ENCODE results near the gene ASPG. TPM values are rescaled to one million over a fixed set of nuclear protein-coding genes. Genes with fewer than 3 reads are reported as not detected.

ASPG gene
- polyA plus RNA-seq, 1 donor (not counting 4 experiments of a cell fraction or from before 2014, with no cell fraction given), result 0.10 TPM

- H3K4me3 ChIP-seq (ENCODE audit: control insufficient read depth in 2 of 3, extremely low read depth in 1 of 3, insufficient read depth in 2 of 3, low read depth in 1 of 3, low read length in 3 of 3), result no peak overlapping the region
- TF ChIP-seq CTCF (optimal IDR thresholded peaks at IDR 0.05 in 1 of 3, IDR thresholded peaks at IDR 0.05 in 1 of 3, conservative IDR thresholded peaks at IDR 0.05 in 1 of 3; ENCODE audit: extremely low read depth in 1 of 3, insufficient read depth in 2 of 3, low read length in 3 of 3) (peak in 1 of 3 experiments; percentile 4), EZH2 (IDR thresholded peaks at IDR 0.05; ENCODE audit: low read length) (peak; percentile 4)
- no peaks in the 10 kb centered on the region for H3K36me3 ChIP-seq (ENCODE audit: control insufficient read depth in 2 of 2, extremely low read depth in 1 of 2, insufficient read depth in 2 of 2, low read length in 2 of 2)
- no peaks in the 10 kb centered on the region for H4K20me1 ChIP-seq (ENCODE audit: control insufficient read depth, extremely low read depth, insufficient read depth, low read length)
- dilution Hi-C loops (cut with MboI; ENCODE audit: extremely low pct_ligation_motif_present, low sequenced_read_pairs), result loop anchor here (25.0 kb wide), 1 partner anchor 99 kb away; no protein-coding TSS in a partner anchor
- H3K9ac ChIP-seq (ENCODE audit: control insufficient read depth, extremely low read depth, insufficient read depth, low read length), result no peak overlapping the region
- H2AFZ ChIP-seq (ENCODE audit: control insufficient read depth, low read length), result no peak overlapping the region
- DNase-seq (ENCODE audit: low read depth, low spot score), result no peak
- FAIRE-seq, result no peak
- H3K9me3 ChIP-seq (ENCODE audit: control insufficient read depth, low read depth, low read length), result no peaks in the 10 kb centered on the region
- H3K27me3 ChIP-seq (ENCODE audit: control insufficient read depth, extremely low read depth, insufficient read depth, low read length), result peaks cover 59% of the 10 kb centered on the region
- peaks cover 4% of the 10 kb centered on the region for H3K4me1 ChIP-seq (ENCODE audit: control insufficient read depth, extremely low read depth, insufficient read depth, low read length)
- no peak overlapping the region for H3K27ac ChIP-seq (ENCODE audit: control insufficient read depth, insufficient read depth, low read length)
- H3K9me1 ChIP-seq (ENCODE audit: control insufficient read depth, extremely low read depth, insufficient read depth, low read length), result no peaks in the 10 kb centered on the region
- no peak overlapping the region for H3K4me2 ChIP-seq (ENCODE audit: control insufficient read depth, extremely low read depth, insufficient read depth, low read depth, low read length)
- H3K79me2 ChIP-seq (ENCODE audit: control insufficient read depth, insufficient read depth, low read length), result no peaks in the 10 kb centered on the region
Measured at GRCh38 chr14:104135904-104136471, 50.5 kb downstream of the ASPG start.

- Histone ChIP-seq H3K9me1 (ENCODE audit: control insufficient read depth, extremely low read depth, insufficient read depth, low read length) (no peaks in the 10 kb centered on the region), H4K20me1 (ENCODE audit: control insufficient read depth, extremely low read depth, insufficient read depth, low read length) (no peaks in the 10 kb centered on the region), H3K79me2 (ENCODE audit: control insufficient read depth, insufficient read depth, low read length) (no peaks in the 10 kb centered on the region), H3K9ac (ENCODE audit: control insufficient read depth, extremely low read depth, insufficient read depth, low read length) (no peak overlapping the region), H3K4me3 (ENCODE audit: control insufficient read depth in 2 of 3, extremely low read depth in 1 of 3, insufficient read depth in 2 of 3, low read depth in 1 of 3, low read length in 3 of 3) (no peak overlapping the region), H3K9me3 (ENCODE audit: control insufficient read depth, low read depth, low read length) (no peaks in the 10 kb centered on the region), H2AFZ (ENCODE audit: control insufficient read depth, low read length) (no peak overlapping the region), H3K27me3 (ENCODE audit: control insufficient read depth, extremely low read depth, insufficient read depth, low read length) (peaks cover 59% of the 10 kb centered on the region), H3K27ac (ENCODE audit: control insufficient read depth, insufficient read depth, low read length) (no peak overlapping the region), H3K4me2 (ENCODE audit: control insufficient read depth, extremely low read depth, insufficient read depth, low read depth, low read length) (no peak overlapping the region), H3K4me1 (ENCODE audit: control insufficient read depth, extremely low read depth, insufficient read depth, low read length) (peaks cover 4% of the 10 kb centered on the region), H3K36me3 (ENCODE audit: control insufficient read depth in 2 of 2, extremely low read depth in 1 of 2, insufficient read depth in 2 of 2, low read length in 2 of 2) (no peaks in the 10 kb centered on the region)
- FAIRE-seq (no peak), DNase-seq (ENCODE audit: low read depth, low spot score) (no peak)
- peak; percentile 99 for TF ChIP-seq EZH2 (IDR thresholded peaks at IDR 0.05; ENCODE audit: low read length)
- TF ChIP-seq CTCF (optimal IDR thresholded peaks at IDR 0.05 in 1 of 3, IDR thresholded peaks at IDR 0.05 in 1 of 3, conservative IDR thresholded peaks at IDR 0.05 in 1 of 3; ENCODE audit: extremely low read depth in 1 of 3, insufficient read depth in 2 of 3, low read length in 3 of 3), result no peak
- dilution Hi-C loops (cut with MboI; ENCODE audit: extremely low pct_ligation_motif_present, low sequenced_read_pairs), result loop anchor here (25.0 kb wide), 1 partner anchor 99 kb away; no protein-coding TSS in a partner anchor
Measured at GRCh38 chr14:104136472-104137296, 51.2 kb downstream of the ASPG start.

Measured in keratinocyte (primary cell).